NB4 (cell line): Measurements from ENCODE around the gene NFATC1.

ENCODE experiments used
- DNase-seq: peaks from one replicate; pipeline ENCODE4 v3.0.0; 2010; ENCODE audit warnings: low read depth
- H3K4me3 ChIP-seq: one replicate; pipeline ENCODE4 v1.5.1; 2011; ENCODE audit warnings: mild to moderate bottlenecking, low read depth, low read length, moderate library complexity
- CTCF ChIP-seq: IDR thresholded peaks from one replicate; pipeline ENCODE4 v1.5.1; 2012; ENCODE audit warnings: low read depth, low read length
- MAX ChIP-seq: IDR thresholded peaks from 2 replicates; pipeline ENCODE4 v1.6.1; 2011; ENCODE audit warnings: low read depth, low read length
- MYC ChIP-seq: IDR thresholded peaks from 2 replicates; pipeline ENCODE4 v1.6.1; 2011; ENCODE audit warnings: low read depth, low read length
- POLR2A ChIP-seq: IDR thresholded peaks from 2 replicates; pipeline ENCODE4 v1.6.1; 2011; ENCODE audit warnings: mild to moderate bottlenecking; ENCODE audit not compliant: insufficient read length; ENCODE audit errors: extremely low read depth

The NFATC1 gene

GRCh38 chr18:79458131-79458838 is 62.6 kb downstream of the NFATC1 start:
- H3K4me3 ChIP-seq = no peak overlapping the region
- TF ChIP-seq MAX (no peak), POLR2A (no peak), MYC (no peak), CTCF (no peak)
- DNase-seq = no peak

- TF ChIP-seq MYC = no peak
- no peak for TF ChIP-seq POLR2A
- TF ChIP-seq MAX = no peak
- TF ChIP-seq CTCF = no peak
- no peak overlapping the region for H3K4me3 ChIP-seq
- no peak for DNase-seq
Measured at GRCh38 chr18:79458917-79459803, 63.4 kb downstream of the NFATC1 start.

- TF ChIP-seq MYC = no peak
- TF ChIP-seq CTCF = no peak
- TF ChIP-seq MAX = no peak
- no peak for TF ChIP-seq POLR2A
- no peak overlapping the region for H3K4me3 ChIP-seq
- no peak for DNase-seq
Measured at GRCh38 chr18:79459946-79460480, 64.3 kb downstream of the NFATC1 start.

- DNase-seq = no peak
- TF ChIP-seq POLR2A = no peak
- no peak for TF ChIP-seq MYC
- TF ChIP-seq MAX = no peak
- no peak for TF ChIP-seq CTCF
- H3K4me3 ChIP-seq = no peak overlapping the region
Measured at GRCh38 chr18:79460481-79461300, 65.0 kb downstream of the NFATC1 start.

GRCh38 chr18:79461627-79462026 is 65.9 kb downstream of the NFATC1 start:
- no peak for DNase-seq
- H3K4me3 ChIP-seq = no peak overlapping the region
- TF ChIP-seq CTCF = no peak
- no peak for TF ChIP-seq POLR2A
- no peak for TF ChIP-seq MYC
- TF ChIP-seq MAX = no peak
